IPS-20b (cell line): Measurements from ENCODE around the gene RDH16.
"Not testable (repeated sequence)": the region's sequence is repeated elsewhere in the genome, so short reads cannot be mapped to it uniquely, and the experiment has no call there.

Experiments used
- H3K27ac ChIP-seq: one replicate; pipeline ENCODE4 v1.5.1; 2013; ENCODE audit warnings: low read length
- H3K27me3 ChIP-seq: 2 replicates; pipeline ENCODE4 v1.6.1; 2013; ENCODE audit warnings: mild to moderate bottlenecking, low read length, inconsistent platforms; ENCODE audit not compliant: insufficient read depth
- H3K36me3 ChIP-seq: 2 replicates; pipeline ENCODE4 v1.6.1; 2013; ENCODE audit warnings: low read depth, mild to moderate bottlenecking, inconsistent platforms, low read length, moderate library complexity; ENCODE audit not compliant: insufficient read depth
- H3K4me1 ChIP-seq: 2 replicates; pipeline ENCODE4 v1.6.1; 2013; ENCODE audit warnings: mild to moderate bottlenecking, control low read depth, inconsistent platforms, low read length, moderate library complexity; ENCODE audit not compliant: insufficient read depth
- H3K4me3 ChIP-seq: 2 replicates; pipeline ENCODE4 v1.5.1; 2013; ENCODE audit warnings: mild to moderate bottlenecking, low read length, inconsistent platforms
- H3K9ac ChIP-seq: 2 replicates; pipeline ENCODE4 v1.6.1; 2013; ENCODE audit warnings: low read depth, mild to moderate bottlenecking, inconsistent platforms, low read length, moderate library complexity
- H3K9me3 ChIP-seq: 2 replicates; pipeline ENCODE4 v1.6.1; 2013; ENCODE audit warnings: mild to moderate bottlenecking, low read depth, low read length, inconsistent platforms; ENCODE audit not compliant: insufficient read depth

The RDH16 gene

GRCh38 chr12:56947633-56948456, 9.6 kb downstream of the RDH16 start:
- H3K27me3 ChIP-seq, result no peaks in the 10 kb centered on the region
- H3K27ac ChIP-seq, result no peak overlapping the region
- no peaks in the 10 kb centered on the region; the same call in 1 of the 2 replicates for H3K9me3 ChIP-seq
- no peak overlapping the region for H3K9ac ChIP-seq
- no peaks in the 10 kb centered on the region for H3K36me3 ChIP-seq
- H3K4me3 ChIP-seq, result no peak overlapping the region
- no peaks in the 10 kb centered on the region for H3K4me1 ChIP-seq

GRCh38 chr12:56943878-56944277, 13.5 kb downstream of the RDH16 start:
- Histone ChIP-seq H3K27ac (no peak overlapping the region), H3K4me3 (no peak overlapping the region), H3K4me1 (no peaks in the 10 kb centered on the region), H3K27me3 (no peaks in the 10 kb centered on the region), H3K9me3 (no peaks in the 10 kb centered on the region; the same call in 1 of the 2 replicates), H3K9ac (no peak overlapping the region), H3K36me3 (no peaks in the 10 kb centered on the region)

- H3K4me1 ChIP-seq, H3K27ac ChIP-seq, H3K9ac ChIP-seq, H3K9me3 ChIP-seq, H3K4me3 ChIP-seq, H3K27me3 ChIP-seq, H3K36me3 ChIP-seq: not testable (repeated sequence)
Observed at GRCh38 chr12:56943374-56943773, 14.0 kb downstream of the RDH16 start.

GRCh38 chr12:56941299-56942017, 15.9 kb downstream of the RDH16 start:
- Histone ChIP-seq H3K36me3 (no peaks in the 10 kb centered on the region), H3K4me3 (no peak overlapping the region), H3K27ac (no peak overlapping the region), H3K9me3 (no peaks in the 10 kb centered on the region; the same call in 1 of the 2 replicates), H3K27me3 (no peaks in the 10 kb centered on the region), H3K4me1 (no peaks in the 10 kb centered on the region), H3K9ac (no peak overlapping the region)

GRCh38 chr12:56940942-56941298, 16.5 kb downstream of the RDH16 start:
- not testable (repeated sequence) for H3K4me1 ChIP-seq, H3K4me3 ChIP-seq, H3K27me3 ChIP-seq, H3K9ac ChIP-seq, H3K9me3 ChIP-seq, H3K27ac ChIP-seq, H3K36me3 ChIP-seq

- Histone ChIP-seq H3K27me3 (no peaks in the 10 kb centered on the region), H3K36me3 (no peaks in the 10 kb centered on the region), H3K9ac (no peak overlapping the region), H3K27ac (no peak overlapping the region), H3K9me3 (no peaks in the 10 kb centered on the region), H3K4me3 (no peak overlapping the region), H3K4me1 (peaks cover 12% of the 10 kb centered on the region; the same call in 1 of the 2 replicates)
Observed at GRCh38 chr12:56935752-56936151, 21.7 kb downstream of the RDH16 start.

GRCh38 chr12:56935157-56935556, 22.3 kb downstream of the RDH16 start:
- H3K27ac ChIP-seq, result no peak overlapping the region
- peaks cover 12% of the 10 kb centered on the region; the same call in 1 of the 2 replicates for H3K4me1 ChIP-seq
- H3K9me3 ChIP-seq, result no peaks in the 10 kb centered on the region
- no peaks in the 10 kb centered on the region for H3K36me3 ChIP-seq
- H3K27me3 ChIP-seq, result no peaks in the 10 kb centered on the region
- no peak overlapping the region for H3K4me3 ChIP-seq
- no peak overlapping the region for H3K9ac ChIP-seq

GRCh38 chr12:56933826-56934625, 23.4 kb downstream of the RDH16 start, which contains the start of gene SDR9C7:
TSS of gene SDR9C7 (minus strand) at chr12:56934408. CDS start at chr12:56934261, 147 bp downstream.
- Histone ChIP-seq H3K4me3 (no peak within 1 kb of the TSS), H3K36me3 (no peaks in the 10 kb centered on the region), H3K4me1 (peaks cover 12% of the 10 kb centered on the region; the same call in 1 of the 2 replicates), H3K27ac (no peak within 1 kb of the TSS), H3K27me3 (no peaks in the 10 kb centered on the region), H3K9me3 (no peaks in the 10 kb centered on the region), H3K9ac (no peak within 1 kb of the TSS)

GRCh38 chr12:56932867-56933266, 24.5 kb downstream of the RDH16 start:
- H3K27me3 ChIP-seq, result no peaks in the 10 kb centered on the region
- no peak overlapping the region for H3K9ac ChIP-seq
- no peak overlapping the region for H3K4me3 ChIP-seq
- H3K9me3 ChIP-seq, result no peaks in the 10 kb centered on the region
- no peaks in the 10 kb centered on the region for H3K36me3 ChIP-seq
- H3K4me1 ChIP-seq, result peaks cover 17% of the 10 kb centered on the region; the same call in 1 of the 2 replicates
- H3K27ac ChIP-seq, result no peak overlapping the region

GRCh38 chr12:56932146-56932545, 25.3 kb downstream of the RDH16 start:
- no peaks in the 10 kb centered on the region for H3K27me3 ChIP-seq
- no peaks in the 10 kb centered on the region for H3K36me3 ChIP-seq
- no peaks in the 10 kb centered on the region for H3K9me3 ChIP-seq
- H3K27ac ChIP-seq, result no peak overlapping the region
- no peak overlapping the region for H3K4me3 ChIP-seq
- H3K4me1 ChIP-seq, result peaks cover 17% of the 10 kb centered on the region; the same call in 1 of the 2 replicates
- H3K9ac ChIP-seq, result no peak overlapping the region; the same call in 1 of the 2 replicates

GRCh38 chr12:56931474-56931978, 25.9 kb downstream of the RDH16 start:
- H3K27ac ChIP-seq, result no peak overlapping the region
- no peak overlapping the region for H3K4me3 ChIP-seq
- H3K9ac ChIP-seq, result no peak overlapping the region; the same call in 1 of the 2 replicates
- no peaks in the 10 kb centered on the region for H3K36me3 ChIP-seq
- no peaks in the 10 kb centered on the region for H3K9me3 ChIP-seq
- peaks cover 17% of the 10 kb centered on the region; the same call in 1 of the 2 replicates for H3K4me1 ChIP-seq
- H3K27me3 ChIP-seq, result no peaks in the 10 kb centered on the region
